ENCODE data around the gene TAB2.

TAB2 gene

GRCh38 chr6:149331871-149332270 lies 14.4 kb downstream of the TAB2 start:
- Histone ChIP-seq H3K4me3 (ENCODE audit: low read depth, low read length) (no peak overlapping the region), H3K27me3 (no peaks in the 10 kb centered on the region), H3K4me1 (no peaks in the 10 kb centered on the region), H3K9me3 (no peaks in the 10 kb centered on the region), H3K36me3 (no peaks in the 10 kb centered on the region)
- TF ChIP-seq, protein P1, sequence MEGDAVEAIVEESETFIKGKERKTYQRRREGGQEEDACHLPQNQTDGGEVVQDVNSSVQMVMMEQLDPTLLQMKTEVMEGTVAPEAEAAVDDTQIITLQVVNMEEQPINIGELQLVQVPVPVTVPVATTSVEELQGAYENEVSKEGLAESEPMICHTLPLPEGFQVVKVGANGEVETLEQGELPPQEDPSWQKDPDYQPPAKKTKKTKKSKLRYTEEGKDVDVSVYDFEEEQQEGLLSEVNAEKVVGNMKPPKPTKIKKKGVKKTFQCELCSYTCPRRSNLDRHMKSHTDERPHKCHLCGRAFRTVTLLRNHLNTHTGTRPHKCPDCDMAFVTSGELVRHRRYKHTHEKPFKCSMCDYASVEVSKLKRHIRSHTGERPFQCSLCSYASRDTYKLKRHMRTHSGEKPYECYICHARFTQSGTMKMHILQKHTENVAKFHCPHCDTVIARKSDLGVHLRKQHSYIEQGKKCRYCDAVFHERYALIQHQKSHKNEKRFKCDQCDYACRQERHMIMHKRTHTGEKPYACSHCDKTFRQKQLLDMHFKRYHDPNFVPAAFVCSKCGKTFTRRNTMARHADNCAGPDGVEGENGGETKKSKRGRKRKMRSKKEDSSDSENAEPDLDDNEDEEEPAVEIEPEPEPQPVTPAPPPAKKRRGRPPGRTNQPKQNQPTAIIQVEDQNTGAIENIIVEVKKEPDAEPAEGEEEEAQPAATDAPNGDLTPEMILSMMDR (IDR thresholded peaks at IDR 0.05; ENCODE audit: low read depth, low read length): no peak
- no peak for DNase-seq

DNA sequence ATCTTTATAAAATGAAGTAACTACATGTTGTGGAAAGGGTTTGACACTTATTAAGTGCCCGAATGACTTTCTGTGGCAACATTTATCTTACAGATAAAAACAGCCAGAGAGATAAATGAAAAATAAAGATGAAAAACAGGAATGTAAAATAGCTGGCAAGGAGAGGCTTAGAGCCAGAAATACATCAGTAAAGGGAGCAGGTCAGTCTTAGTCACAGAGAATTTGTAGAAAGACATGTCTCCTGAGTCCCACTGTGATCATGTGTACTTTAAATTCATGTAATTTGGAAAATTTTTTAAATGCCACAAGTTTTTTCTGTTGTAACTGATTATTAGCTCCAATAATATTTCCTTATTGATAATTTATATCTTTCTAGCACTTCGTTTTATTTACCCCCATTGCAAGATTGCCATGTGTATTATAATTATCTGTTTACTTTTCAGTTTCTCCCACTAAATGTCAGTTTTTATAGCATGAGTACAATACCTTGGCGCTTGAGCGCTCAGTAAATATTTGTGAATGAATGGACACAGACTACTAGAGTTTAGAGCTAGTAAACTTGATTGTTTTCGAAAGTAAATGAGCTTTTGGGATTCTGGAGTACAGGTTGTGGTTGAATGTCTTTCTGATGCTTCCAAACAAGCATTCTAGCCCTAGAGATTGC lies 15.2 kb downstream of the TAB2 start:
- H3K9me3 ChIP-seq: no peaks in the 10 kb centered on the region
- DNase-seq: no peak
- no peaks in the 10 kb centered on the region for H3K27me3 ChIP-seq
- no peaks in the 10 kb centered on the region for H3K4me1 ChIP-seq
- H3K36me3 ChIP-seq: no peaks in the 10 kb centered on the region; the same call in 1 of the 2 replicates
- no peak overlapping the region for H3K4me3 ChIP-seq (ENCODE audit: low read depth, low read length)
- TF ChIP-seq, protein P1 (IDR thresholded peaks at IDR 0.05; ENCODE audit: low read depth, low read length): no peak

GRCh38 chr6:149333266-149333620 lies 15.7 kb downstream of the TAB2 start:
- H3K27me3 ChIP-seq: no peaks in the 10 kb centered on the region
- H3K4me1 ChIP-seq: no peaks in the 10 kb centered on the region
- TF ChIP-seq, protein P1 (IDR thresholded peaks at IDR 0.05; ENCODE audit: low read depth, low read length): no peak
- no peaks in the 10 kb centered on the region; the same call in 1 of the 2 replicates for H3K36me3 ChIP-seq
- H3K9me3 ChIP-seq: no peaks in the 10 kb centered on the region
- no peak for DNase-seq
- H3K4me3 ChIP-seq (ENCODE audit: low read depth, low read length): no peak overlapping the region

GRCh38 chr6:149334201-149334600 lies 16.7 kb downstream of the TAB2 start:
- TF ChIP-seq, protein P1 (IDR thresholded peaks at IDR 0.05; ENCODE audit: low read depth, low read length): no peak
- Histone ChIP-seq H3K27me3 (no peaks in the 10 kb centered on the region), H3K9me3 (no peaks in the 10 kb centered on the region), H3K4me1 (no peaks in the 10 kb centered on the region), H3K36me3 (no peaks in the 10 kb centered on the region; the same call in 1 of the 2 replicates), H3K4me3 (ENCODE audit: low read depth, low read length) (no peak overlapping the region)
- DNase-seq: no peak

GRCh38 chr6:149334682-149335160 lies 17.2 kb downstream of the TAB2 start:
- Histone ChIP-seq H3K4me3 (ENCODE audit: low read depth, low read length) (no peak overlapping the region), H3K36me3 (no peaks in the 10 kb centered on the region; the same call in 1 of the 2 replicates), H3K4me1 (no peaks in the 10 kb centered on the region), H3K27me3 (no peaks in the 10 kb centered on the region), H3K9me3 (no peaks in the 10 kb centered on the region)
- TF ChIP-seq, protein P1 (IDR thresholded peaks at IDR 0.05; ENCODE audit: low read depth, low read length): no peak
- DNase-seq: no peak

DNA sequence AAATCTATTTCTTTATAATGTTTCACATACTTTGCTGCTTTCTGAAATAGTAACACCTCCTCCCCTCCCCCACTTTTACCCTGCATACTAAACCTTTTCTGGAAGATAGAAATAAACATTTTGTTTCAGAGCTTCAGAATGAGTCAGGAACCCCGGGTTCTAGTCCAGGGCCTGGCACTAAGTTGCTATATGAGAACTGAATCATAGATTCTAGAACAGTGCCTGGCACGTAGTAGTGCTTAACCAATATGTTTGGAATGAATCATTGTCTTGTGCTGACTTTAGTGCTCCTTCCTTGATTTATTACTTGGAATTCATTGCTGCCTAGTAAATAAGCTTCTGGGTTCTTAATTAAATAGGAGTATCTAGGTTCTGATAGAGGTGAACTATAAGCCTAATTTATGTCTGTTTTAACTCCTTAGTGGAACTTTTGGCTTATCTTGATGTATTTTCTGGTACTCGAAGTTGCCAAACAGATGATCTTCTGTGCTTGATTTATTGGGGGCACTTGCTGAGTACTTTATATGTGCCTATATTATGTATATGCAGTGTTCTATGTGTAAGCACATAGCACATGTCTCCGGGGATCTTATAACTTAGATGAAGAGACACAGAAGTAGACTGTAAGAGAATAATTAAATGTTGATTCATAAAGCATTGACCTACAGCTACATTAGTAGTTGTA lies 18.6 kb downstream of the TAB2 start:
- H3K4me1 ChIP-seq: peaks cover 3% of the 10 kb centered on the region; the same call in 1 of the 2 replicates
- TF ChIP-seq, protein P1 (IDR thresholded peaks at IDR 0.05; ENCODE audit: low read depth, low read length): no peak
- no peaks in the 10 kb centered on the region for H3K9me3 ChIP-seq
- H3K36me3 ChIP-seq: no peaks in the 10 kb centered on the region; the same call in 1 of the 2 replicates
- DNase-seq: no peak
- H3K4me3 ChIP-seq (ENCODE audit: low read depth, low read length): no peak overlapping the region
- no peaks in the 10 kb centered on the region for H3K27me3 ChIP-seq

Data from BE2C (cell line).